Left lobe of liver (tissue), 2 donors: ENCODE data around the gene SMDT1. TPM values are rescaled to one million over a fixed set of nuclear protein-coding genes. Genes with fewer than 3 reads are reported as not detected.

Experiments
- ATAC-seq: fragments of 200-7000 bp; cut with Tn5 transposase; one replicate; pipeline ENCODE4 v1.9.1; 2020; ENCODE audit warnings: mild to moderate bottlenecking, moderate library complexity
- DNase-seq: peaks from one replicate; pipeline ENCODE4 v3.0.0-alpha.2; 2020; ENCODE audit warnings: low spot score
- total RNA-seq: library from RNA; stranded (reverse); gene quantifications from one replicate; pipeline ENCODE4 v1.2.1, GENCODE V29; 2021
- donor health status: DM: no; HTN: no; CAD: no; lungs with moderate emphysema.
- donor health status: DM: no; HTN: yes; CAD: no.

SMDT1 gene
- total RNA-seq: 83.8 TPM

GRCh38 chr22:42079319-42080251 lies at the start of gene SMDT1:
SMDT1 (plus strand) TSS chr22:42079700; CDS start chr22:42079769, 69 bp downstream.
- DNase-seq: peak; percentile 99
- peak; percentile 89 for ATAC-seq

- peak; percentile 62 for ATAC-seq
- no peak for DNase-seq
Observed at GRCh38 chr22:42033263-42034181, 46.0 kb upstream of the SMDT1 start.

GRCh38 chr22:42035256-42035655 lies 44.2 kb upstream of the SMDT1 start:
- DNase-seq: no peak
- no peak for ATAC-seq

- ATAC-seq (no peak), DNase-seq (no peak)
Observed at GRCh38 chr22:42039271-42039670, 40.2 kb upstream of the SMDT1 start.

GRCh38 chr22:42041784-42042183 lies 37.7 kb upstream of the SMDT1 start:
- no peak for DNase-seq
- no peak for ATAC-seq

GRCh38 chr22:42050641-42051180 lies 28.8 kb upstream of the SMDT1 start:
- ATAC-seq (no peak), DNase-seq (no peak)

GRCh38 chr22:42052765-42053164 lies 26.7 kb upstream of the SMDT1 start:
- DNase-seq (no peak), ATAC-seq (no peak)

GRCh38 chr22:42056757-42057511 lies 22.6 kb upstream of the SMDT1 start:
- ATAC-seq (no peak), DNase-seq (no peak)

GRCh38 chr22:42060489-42060888 lies 19.0 kb upstream of the SMDT1 start:
- DNase-seq: no peak
- ATAC-seq: no peak

- DNase-seq (no peak), ATAC-seq (no peak)
Observed at GRCh38 chr22:42061041-42061440, 18.5 kb upstream of the SMDT1 start.

GRCh38 chr22:42062506-42063170 lies 16.9 kb upstream of the SMDT1 start:
- no peak for ATAC-seq
- no peak for DNase-seq

GRCh38 chr22:42064629-42065028 lies 14.9 kb upstream of the SMDT1 start:
- DNase-seq (peak; percentile 87), ATAC-seq (peak; percentile 88)

GRCh38 chr22:42065438-42066125 lies 13.9 kb upstream of the SMDT1 start:
- DNase-seq (no peak), ATAC-seq (peak; percentile 29)

- ATAC-seq: no peak
- no peak for DNase-seq
Observed at GRCh38 chr22:42066126-42066761, 13.3 kb upstream of the SMDT1 start.

- DNase-seq: no peak
- no peak for ATAC-seq
Observed at GRCh38 chr22:42066937-42067336, 12.6 kb upstream of the SMDT1 start.

GRCh38 chr22:42067671-42068251 lies 11.7 kb upstream of the SMDT1 start:
- ATAC-seq (no peak), DNase-seq (no peak)

GRCh38 chr22:42068291-42068690 lies 11.2 kb upstream of the SMDT1 start:
- ATAC-seq (no peak), DNase-seq (no peak)

GRCh38 chr22:42069801-42070516 lies 9.5 kb upstream of the SMDT1 start:
- peak; percentile 53 for DNase-seq
- ATAC-seq: peak; percentile 2
